ENCODE measurements around the gene CDK5.

Gene CDK5

GRCh38 chr7:151048911-151049463, 8.7 kb downstream of the CDK5 start:
- no peaks in the 10 kb centered on the region for H4K20me1 ChIP-seq (ENCODE audit: insufficient read depth, low read length)
- TF ChIP-seq EZH2 (IDR thresholded peaks at IDR 0.05; ENCODE audit: borderline replicate concordance, low read length) (no peak), CTCF (IDR thresholded peaks at IDR 0.05; ENCODE audit: low read length) (no peak)
- H3K27me3 ChIP-seq (ENCODE audit: insufficient read depth, low read length) = peaks cover 9% of the 10 kb centered on the region; the same call in 1 of the 2 replicates
- no peaks in the 10 kb centered on the region for H3K9me3 ChIP-seq (ENCODE audit: low read length)
- no peaks in the 10 kb centered on the region for H3K79me2 ChIP-seq (ENCODE audit: insufficient read depth, low read length)
- no peak overlapping the region for H3K9ac ChIP-seq (ENCODE audit: low read length)
- H3K4me3 ChIP-seq (ENCODE audit: low read depth, low read length, poor library complexity, severe bottlenecking) = no peak overlapping the region
- H3K36me3 ChIP-seq (ENCODE audit: insufficient read depth, low read length) = peaks cover 15% of the 10 kb centered on the region
- no peaks in the 10 kb centered on the region for H3K9me2 ChIP-seq (ENCODE audit: low read depth, low read length)
- no peak overlapping the region for H2AFZ ChIP-seq (ENCODE audit: low read length)
- H3F3A ChIP-seq (ENCODE audit: insufficient read depth, low read length) = no peaks in the 10 kb centered on the region
- no peak overlapping the region for H3K27ac ChIP-seq (ENCODE audit: low read depth, low read length, poor library complexity, severe bottlenecking)
- no peak overlapping the region for H3K4me2 ChIP-seq (ENCODE audit: low read length)
- no peaks in the 10 kb centered on the region for H3K4me1 ChIP-seq (ENCODE audit: insufficient read depth, low read length, severe bottlenecking)

GRCh38 chr7:151047976-151048815, 9.5 kb downstream of the CDK5 start, which contains the start of gene ASIC3:
TSS of gene ASIC3 (plus strand) at chr7:151048531. CDS start at chr7:151048886, 355 bp downstream.
- Histone ChIP-seq H3K4me2 (ENCODE audit: low read length) (no peak within 1 kb of the TSS), H3K79me2 (ENCODE audit: insufficient read depth, low read length) (no peaks in the 10 kb centered on the region), H4K20me1 (ENCODE audit: insufficient read depth, low read length) (no peaks in the 10 kb centered on the region), H3K9ac (ENCODE audit: low read length) (no peak within 1 kb of the TSS), H3F3A (ENCODE audit: insufficient read depth, low read length) (no peaks in the 10 kb centered on the region), H3K27me3 (ENCODE audit: insufficient read depth, low read length) (peaks cover 9% of the 10 kb centered on the region; the same call in 1 of the 2 replicates), H3K9me3 (ENCODE audit: low read length) (no peaks in the 10 kb centered on the region), H3K36me3 (ENCODE audit: insufficient read depth, low read length) (peaks cover 15% of the 10 kb centered on the region), H3K4me3 (ENCODE audit: low read depth, low read length, poor library complexity, severe bottlenecking) (no peak within 1 kb of the TSS), H2AFZ (ENCODE audit: low read length) (no peak within 1 kb of the TSS), H3K9me2 (ENCODE audit: low read depth, low read length) (no peaks in the 10 kb centered on the region), H3K27ac (ENCODE audit: low read depth, low read length, poor library complexity, severe bottlenecking) (no peak within 1 kb of the TSS), H3K4me1 (ENCODE audit: insufficient read depth, low read length, severe bottlenecking) (no peaks in the 10 kb centered on the region)
- TF ChIP-seq CTCF (IDR thresholded peaks at IDR 0.05; ENCODE audit: low read length) (no peak), EZH2 (IDR thresholded peaks at IDR 0.05; ENCODE audit: borderline replicate concordance, low read length) (no peak)

GRCh38 chr7:151046603-151047573, 10.8 kb downstream of the CDK5 start:
- peaks cover 9% of the 10 kb centered on the region; the same call in 1 of the 2 replicates for H3K27me3 ChIP-seq (ENCODE audit: insufficient read depth, low read length)
- H2AFZ ChIP-seq (ENCODE audit: low read length) = no peak overlapping the region
- no peak overlapping the region for H3K4me2 ChIP-seq (ENCODE audit: low read length)
- H3K27ac ChIP-seq (ENCODE audit: low read depth, low read length, poor library complexity, severe bottlenecking) = no peak overlapping the region
- peaks cover 15% of the 10 kb centered on the region for H3K36me3 ChIP-seq (ENCODE audit: insufficient read depth, low read length)
- H3K9me2 ChIP-seq (ENCODE audit: low read depth, low read length) = no peaks in the 10 kb centered on the region
- H3F3A ChIP-seq (ENCODE audit: insufficient read depth, low read length) = no peaks in the 10 kb centered on the region
- H3K9me3 ChIP-seq (ENCODE audit: low read length) = no peaks in the 10 kb centered on the region
- H4K20me1 ChIP-seq (ENCODE audit: insufficient read depth, low read length) = no peaks in the 10 kb centered on the region
- TF ChIP-seq EZH2 (IDR thresholded peaks at IDR 0.05; ENCODE audit: borderline replicate concordance, low read length) = no peak
- TF ChIP-seq CTCF (IDR thresholded peaks at IDR 0.05; ENCODE audit: low read length) = no peak
- no peaks in the 10 kb centered on the region for H3K4me1 ChIP-seq (ENCODE audit: insufficient read depth, low read length, severe bottlenecking)
- H3K79me2 ChIP-seq (ENCODE audit: insufficient read depth, low read length) = no peaks in the 10 kb centered on the region
- H3K9ac ChIP-seq (ENCODE audit: low read length) = no peak overlapping the region
- H3K4me3 ChIP-seq (ENCODE audit: low read depth, low read length, poor library complexity, severe bottlenecking) = no peak overlapping the region
